NCI-H2029 treated with DMSO at 0.1 percent for 48 hours (cell line): ENCODE results near the gene DSP.

Experiments
- DNase-seq: peaks from one replicate; lab custom pipeline; 2025; lab: John Stamatoyannopoulos, UW

DSP gene

GRCh38 chr6:7559651-7560385 is 18.3 kb downstream of the DSP start:
- DNase-seq = peak; percentile 72

- DNase-seq = peak; percentile 99
These were observed 19.9 kb downstream of the DSP start for GRCh38 chr6:7561153-7561964.

- DNase-seq = peak; percentile 53
These were observed 21.3 kb downstream of the DSP start for GRCh38 chr6:7562769-7563168.

GRCh38 chr6:7566107-7566506 is 24.6 kb downstream of the DSP start:
- no peak for DNase-seq

- no peak for DNase-seq
These were observed 25.2 kb downstream of the DSP start for GRCh38 chr6:7566617-7567173.

GRCh38 chr6:7568021-7568420 is 26.6 kb downstream of the DSP start:
- DNase-seq = no peak

- no peak for DNase-seq
These were observed 27.6 kb downstream of the DSP start for GRCh38 chr6:7569082-7569481.

- DNase-seq = no peak
These were observed 30.9 kb downstream of the DSP start for GRCh38 chr6:7572213-7572943.

- DNase-seq = no peak
These were observed 33.0 kb downstream of the DSP start for GRCh38 chr6:7574500-7574899.

GRCh38 chr6:7578516-7578915 is 37.0 kb downstream of the DSP start:
- DNase-seq = no peak

- no peak for DNase-seq
These were observed 37.5 kb downstream of the DSP start for GRCh38 chr6:7578931-7579330.

GRCh38 chr6:7579851-7580250 is 38.4 kb downstream of the DSP start:
- no peak for DNase-seq

- DNase-seq = no peak
These were observed 39.1 kb downstream of the DSP start for GRCh38 chr6:7580537-7580926.

GRCh38 chr6:7580927-7581618 is 39.6 kb downstream of the DSP start:
- no peak for DNase-seq

GRCh38 chr6:7585287-7585930 is 43.9 kb downstream of the DSP start:
- no peak for DNase-seq

GRCh38 chr6:7587631-7588100 is 46.2 kb downstream of the DSP start:
- peak; percentile 19 for DNase-seq

- DNase-seq = no peak
These were observed 47.0 kb downstream of the DSP start for GRCh38 chr6:7588506-7588905.

GRCh38 chr6:7589221-7589620 is 47.8 kb downstream of the DSP start:
- DNase-seq = no peak

- peak; percentile 93 for DNase-seq
These were observed 48.8 kb downstream of the DSP start, which contains the start of gene SNRNP48 for GRCh38 chr6:7589949-7590917. Gene SNRNP48, plus strand, starts transcription at chr6:7590198. Its CDS starts 60 bp downstream, at chr6:7590258.

- DNase-seq = no peak
These were observed 49.4 kb downstream of the DSP start for GRCh38 chr6:7590918-7591302.
